ENCODE results near the gene CNTN2.

Gene CNTN2

DNA sequence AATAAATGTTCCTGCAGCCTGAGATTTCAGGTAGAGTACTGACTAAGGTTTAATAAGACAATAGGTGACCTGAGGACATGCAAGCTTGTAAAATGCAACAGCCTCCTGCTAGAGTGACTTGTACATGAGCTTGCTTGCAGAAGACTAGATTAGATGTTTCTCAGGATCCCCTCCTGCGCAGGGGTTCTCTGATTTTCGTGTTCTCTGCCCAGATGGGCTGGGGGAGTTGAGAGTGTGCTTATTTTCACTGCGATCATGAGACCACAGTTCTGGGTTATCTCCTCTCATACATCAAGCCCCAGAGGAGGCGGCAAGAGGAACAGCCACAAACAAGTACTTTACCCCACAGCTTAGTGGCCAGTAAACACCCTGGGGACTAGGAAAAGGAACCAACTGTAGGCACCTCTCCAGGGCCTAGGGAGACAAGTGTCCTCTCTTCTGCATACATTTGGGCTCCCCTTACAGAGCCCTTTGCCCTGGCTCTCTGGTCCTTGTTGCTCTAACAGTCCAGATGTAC lies 33.3 kb downstream of the CNTN2 start:
- TF ChIP-seq SIN3A (IDR thresholded peaks at IDR 0.05; ENCODE audit: borderline replicate concordance, insufficient read depth, low read length): no peak
- TF ChIP-seq FOXP2 (optimal IDR thresholded peaks at IDR 0.05; ENCODE audit: borderline replicate concordance, extremely low read depth, extremely low read length, insufficient read depth): no peak
- TF ChIP-seq, protein P1, sequence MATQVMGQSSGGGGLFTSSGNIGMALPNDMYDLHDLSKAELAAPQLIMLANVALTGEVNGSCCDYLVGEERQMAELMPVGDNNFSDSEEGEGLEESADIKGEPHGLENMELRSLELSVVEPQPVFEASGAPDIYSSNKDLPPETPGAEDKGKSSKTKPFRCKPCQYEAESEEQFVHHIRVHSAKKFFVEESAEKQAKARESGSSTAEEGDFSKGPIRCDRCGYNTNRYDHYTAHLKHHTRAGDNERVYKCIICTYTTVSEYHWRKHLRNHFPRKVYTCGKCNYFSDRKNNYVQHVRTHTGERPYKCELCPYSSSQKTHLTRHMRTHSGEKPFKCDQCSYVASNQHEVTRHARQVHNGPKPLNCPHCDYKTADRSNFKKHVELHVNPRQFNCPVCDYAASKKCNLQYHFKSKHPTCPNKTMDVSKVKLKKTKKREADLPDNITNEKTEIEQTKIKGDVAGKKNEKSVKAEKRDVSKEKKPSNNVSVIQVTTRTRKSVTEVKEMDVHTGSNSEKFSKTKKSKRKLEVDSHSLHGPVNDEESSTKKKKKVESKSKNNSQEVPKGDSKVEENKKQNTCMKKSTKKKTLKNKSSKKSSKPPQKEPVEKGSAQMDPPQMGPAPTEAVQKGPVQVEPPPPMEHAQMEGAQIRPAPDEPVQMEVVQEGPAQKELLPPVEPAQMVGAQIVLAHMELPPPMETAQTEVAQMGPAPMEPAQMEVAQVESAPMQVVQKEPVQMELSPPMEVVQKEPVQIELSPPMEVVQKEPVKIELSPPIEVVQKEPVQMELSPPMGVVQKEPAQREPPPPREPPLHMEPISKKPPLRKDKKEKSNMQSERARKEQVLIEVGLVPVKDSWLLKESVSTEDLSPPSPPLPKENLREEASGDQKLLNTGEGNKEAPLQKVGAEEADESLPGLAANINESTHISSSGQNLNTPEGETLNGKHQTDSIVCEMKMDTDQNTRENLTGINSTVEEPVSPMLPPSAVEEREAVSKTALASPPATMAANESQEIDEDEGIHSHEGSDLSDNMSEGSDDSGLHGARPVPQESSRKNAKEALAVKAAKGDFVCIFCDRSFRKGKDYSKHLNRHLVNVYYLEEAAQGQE (IDR thresholded peaks at IDR 0.05; ENCODE audit: insufficient read depth in 1 of 2, low read depth in 2 of 2, low read length in 2 of 2): no peak
- TF ChIP-seq POLR2AphosphoS5 (IDR thresholded peaks at IDR 0.05; ENCODE audit: low read depth, low read length): no peak
- no peak for TF ChIP-seq TAF1 (IDR thresholded peaks at IDR 0.05; ENCODE audit: borderline replicate concordance, insufficient read depth, low read length)

DNA sequence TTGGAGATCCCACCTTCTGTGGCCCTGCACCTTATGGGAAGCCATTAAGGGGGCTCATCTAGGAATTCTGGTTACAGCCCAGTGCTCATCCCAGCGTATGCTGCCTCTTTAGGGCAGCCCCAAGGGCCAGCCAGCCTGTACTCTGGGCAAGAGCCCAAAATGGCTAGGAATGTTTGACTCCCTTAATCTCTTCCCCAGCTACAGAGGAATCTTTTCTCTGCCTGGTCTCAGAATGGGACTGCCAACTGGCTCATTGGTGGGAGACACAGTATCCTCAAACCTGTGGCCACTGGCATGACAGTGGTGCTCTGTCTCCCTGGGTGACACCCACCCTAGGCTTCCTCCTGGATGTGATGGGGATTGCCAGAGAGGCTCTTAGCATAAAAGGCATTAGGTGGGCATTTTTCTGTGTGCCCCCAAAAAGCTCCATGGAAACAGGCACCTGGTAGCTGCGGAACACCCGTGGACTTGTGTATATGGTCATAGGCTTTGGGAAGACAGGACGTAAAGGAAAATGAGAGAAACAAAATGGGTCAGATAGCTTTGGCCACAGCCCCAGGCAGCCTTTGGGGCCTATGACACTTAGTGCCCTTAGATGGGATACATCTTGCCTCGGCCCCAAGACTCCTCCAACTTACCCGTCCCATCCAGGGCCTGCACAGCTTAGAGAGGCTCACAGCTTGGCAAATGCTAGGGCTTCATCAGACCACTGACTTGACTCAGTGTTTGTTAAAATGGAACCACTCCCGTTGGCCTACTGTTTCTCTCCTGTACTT lies 34.3 kb downstream of the CNTN2 start:
- TF ChIP-seq FOXP2 (optimal IDR thresholded peaks at IDR 0.05; ENCODE audit: borderline replicate concordance, extremely low read depth, extremely low read length, insufficient read depth) (no peak), TAF1 (IDR thresholded peaks at IDR 0.05; ENCODE audit: borderline replicate concordance, insufficient read depth, low read length) (no peak), POLR2AphosphoS5 (IDR thresholded peaks at IDR 0.05; ENCODE audit: low read depth, low read length) (no peak), SIN3A (IDR thresholded peaks at IDR 0.05; ENCODE audit: borderline replicate concordance, insufficient read depth, low read length) (no peak)
- TF ChIP-seq, protein P1 (IDR thresholded peaks at IDR 0.05; ENCODE audit: insufficient read depth in 1 of 2, low read depth in 2 of 2, low read length in 2 of 2): no peak

DNA sequence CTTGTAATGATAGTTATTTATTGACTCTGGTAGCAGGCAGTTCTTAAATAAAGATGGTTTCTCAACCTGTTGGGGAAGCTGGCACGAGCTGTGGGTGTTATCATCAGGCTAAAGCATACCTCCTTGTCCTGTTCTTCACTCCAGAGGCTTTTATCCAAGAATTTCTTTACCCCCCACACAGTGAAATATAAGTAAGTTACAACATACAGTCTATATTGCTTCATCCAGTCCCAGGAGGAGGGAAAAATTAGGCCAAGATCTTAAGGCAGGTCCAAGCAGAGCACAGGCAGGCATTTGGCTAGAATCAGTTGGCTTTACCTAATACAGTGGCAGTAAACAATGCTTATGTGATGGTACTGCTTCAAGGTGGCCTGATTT lies 34.9 kb downstream of the CNTN2 start:
- TF ChIP-seq TAF1 (IDR thresholded peaks at IDR 0.05; ENCODE audit: borderline replicate concordance, insufficient read depth, low read length) (no peak), FOXP2 (optimal IDR thresholded peaks at IDR 0.05; ENCODE audit: borderline replicate concordance, extremely low read depth, extremely low read length, insufficient read depth) (no peak), POLR2AphosphoS5 (IDR thresholded peaks at IDR 0.05; ENCODE audit: low read depth, low read length) (no peak)
- TF ChIP-seq, protein P1 (IDR thresholded peaks at IDR 0.05; ENCODE audit: insufficient read depth in 1 of 2, low read depth in 2 of 2, low read length in 2 of 2): no peak

DNA sequence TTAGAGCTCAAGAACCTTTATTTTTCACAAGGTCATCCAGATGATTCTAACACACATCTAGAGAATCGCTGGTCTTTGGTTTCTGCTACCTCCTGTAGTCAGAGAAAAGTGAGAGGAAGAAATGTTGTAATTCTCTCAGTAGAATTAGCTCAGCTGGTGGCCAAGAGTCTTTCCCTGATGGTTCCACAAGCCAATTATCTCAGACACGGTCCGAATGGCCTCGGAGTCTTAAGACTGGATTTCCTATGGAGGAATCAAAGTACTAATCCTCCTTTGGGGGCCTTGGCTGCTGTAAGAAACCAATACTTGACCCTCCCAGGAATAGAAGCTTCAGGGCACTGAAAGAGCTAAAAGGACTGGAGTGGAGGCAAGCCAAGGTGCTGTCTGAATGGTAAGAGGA lies 39.4 kb downstream of the CNTN2 start:
- no peak for TF ChIP-seq TAF1 (IDR thresholded peaks at IDR 0.05; ENCODE audit: borderline replicate concordance, insufficient read depth, low read length)
- TF ChIP-seq, protein P1 (IDR thresholded peaks at IDR 0.05; ENCODE audit: insufficient read depth in 1 of 2, low read depth in 2 of 2, low read length in 2 of 2): no peak
- no peak for TF ChIP-seq SIN3A (IDR thresholded peaks at IDR 0.05; ENCODE audit: borderline replicate concordance, insufficient read depth, low read length)
- TF ChIP-seq POLR2AphosphoS5 (IDR thresholded peaks at IDR 0.05; ENCODE audit: low read depth, low read length): no peak
- no peak for TF ChIP-seq FOXP2 (optimal IDR thresholded peaks at IDR 0.05; ENCODE audit: borderline replicate concordance, extremely low read depth, extremely low read length, insufficient read depth)
